Left ventricle myocardium superior (tissue), 1 donor: ENCODE measurements around the gene SPNS2. TPM values are rescaled to one million over a fixed set of nuclear protein-coding genes. Genes with fewer than 3 reads are reported as not detected.

ENCODE experiments used
- ATAC-seq: fragments of 200-7000 bp; cut with Tn5 transposase; one replicate; pipeline ENCODE4 v1.9.1; 2020; ENCODE audit warnings: mild to moderate bottlenecking, moderate library complexity
- DNase-seq: peaks from one replicate; pipeline ENCODE4 v3.0.0-alpha.2; 2020
- intact Hi-C: fragments of 100-400 bp; cut with micrococcal nuclease; formaldehyde crosslinking; loops from one replicate; pipeline ENCODE4 v1.11.0; 2022
- long read RNA-seq: library from polyadenylated mRNA; unstranded; transcript quantifications from one replicate; pipeline ENCODE4 v2.0.0, GENCODE V29; 2021
- total RNA-seq: library from RNA; stranded (reverse); fragmentation: NEBNext Ultra II Directional; extraction: Animal tissue kit (Norgen Biotek cat#: 25700); gene quantifications from one replicate; pipeline ENCODE4 v1.2.1, GENCODE V29; 2021
- donor health status: DM: no; HTN: yes; CAD: no; lungs with severe emphysema.

SPNS2 gene
- total RNA-seq: 12.7 TPM
- long read RNA-seq, transcript SPNS2-201 (13 exons, 3,447 nt): major isoform, 7 of 16 reads
- long read RNA-seq, partial matches to known transcripts: 4 of 16 reads
- long read RNA-seq, other reads (novel, unspliced or antisense): 4 of 16 reads

GRCh38 chr17:4498461-4499397, at the start of gene SPNS2:
SPNS2 (plus strand) TSS chr17:4498881; CDS start chr17:4499048, 167 bp downstream.
- intact Hi-C loops: no loop called here
- ATAC-seq (peak; percentile 94), DNase-seq (peak; percentile 86)

GRCh38 chr17:4449736-4450135, 48.9 kb upstream of the SPNS2 start:
- DNase-seq (no peak), ATAC-seq (no peak)
- intact Hi-C loops: no loop called here

GRCh38 chr17:4450710-4451316, 47.9 kb upstream of the SPNS2 start:
- intact Hi-C loops: no loop called here
- no peak for ATAC-seq
- no peak for DNase-seq

GRCh38 chr17:4453812-4454591, 44.7 kb upstream of the SPNS2 start:
- intact Hi-C loops: no loop called here
- ATAC-seq (no peak), DNase-seq (no peak)

GRCh38 chr17:4460661-4461060, 38.0 kb upstream of the SPNS2 start:
- DNase-seq: no peak
- intact Hi-C loops: no loop called here
- ATAC-seq: no peak

- ATAC-seq (peak; percentile 96), DNase-seq (no peak)
- intact Hi-C loops: no loop called here
Observed at GRCh38 chr17:4463818-4464476, 34.7 kb upstream of the SPNS2 start.

- ATAC-seq (no peak), DNase-seq (no peak)
- intact Hi-C loops: no loop called here
Observed at GRCh38 chr17:4465786-4466185, 32.9 kb upstream of the SPNS2 start.

GRCh38 chr17:4467287-4467686, 31.4 kb upstream of the SPNS2 start:
- DNase-seq (no peak), ATAC-seq (no peak)
- intact Hi-C loops: no loop called here

- ATAC-seq: peak; percentile 85
Observed at GRCh38 chr17:4469552-4469951, 29.1 kb upstream of the SPNS2 start.

GRCh38 chr17:4472286-4472685, 26.4 kb upstream of the SPNS2 start:
- intact Hi-C loops: no loop called here
- DNase-seq (no peak), ATAC-seq (no peak)

More at GRCh38 chr17:4469552-4469951, 29.1 kb upstream of the SPNS2 start:
- DNase-seq: peak; percentile 54
- intact Hi-C loops: no loop called here

- DNase-seq: peak; percentile 86
- peak; percentile 92 for ATAC-seq
- intact Hi-C loops: no loop called here
Observed at GRCh38 chr17:4474093-4474492, 24.6 kb upstream of the SPNS2 start.

GRCh38 chr17:4475001-4475400, 23.7 kb upstream of the SPNS2 start:
- ATAC-seq: no peak
- DNase-seq: no peak
- intact Hi-C loops: no loop called here

- ATAC-seq: no peak
- intact Hi-C loops: no loop called here
Observed at GRCh38 chr17:4475463-4475862, 23.2 kb upstream of the SPNS2 start.

GRCh38 chr17:4476017-4476416, 22.7 kb upstream of the SPNS2 start:
- ATAC-seq (peak; percentile 20), DNase-seq (no peak)
- intact Hi-C loops: no loop called here

More at GRCh38 chr17:4475463-4475862, 23.2 kb upstream of the SPNS2 start:
- no peak for DNase-seq

GRCh38 chr17:4476511-4477070, 22.1 kb upstream of the SPNS2 start:
- no peak for DNase-seq
- intact Hi-C loops: no loop called here
- no peak for ATAC-seq

- intact Hi-C loops: no loop called here
- no peak for ATAC-seq
- DNase-seq: no peak
Observed at GRCh38 chr17:4477255-4477791, 21.4 kb upstream of the SPNS2 start.

GRCh38 chr17:4478318-4478830, 20.3 kb upstream of the SPNS2 start:
- DNase-seq (no peak), ATAC-seq (no peak)
- intact Hi-C loops: no loop called here

- DNase-seq: peak; percentile 22
- intact Hi-C loops: no loop called here
- no peak for ATAC-seq
Observed at GRCh38 chr17:4479340-4479981, 19.2 kb upstream of the SPNS2 start.
